Measurements from ENCODE around the gene CAVIN1.
"Not testable (repeated sequence)": the region's sequence is repeated elsewhere in the genome, so short reads cannot be mapped to it uniquely, and the experiment has no call there.

The CAVIN1 gene

DNA sequence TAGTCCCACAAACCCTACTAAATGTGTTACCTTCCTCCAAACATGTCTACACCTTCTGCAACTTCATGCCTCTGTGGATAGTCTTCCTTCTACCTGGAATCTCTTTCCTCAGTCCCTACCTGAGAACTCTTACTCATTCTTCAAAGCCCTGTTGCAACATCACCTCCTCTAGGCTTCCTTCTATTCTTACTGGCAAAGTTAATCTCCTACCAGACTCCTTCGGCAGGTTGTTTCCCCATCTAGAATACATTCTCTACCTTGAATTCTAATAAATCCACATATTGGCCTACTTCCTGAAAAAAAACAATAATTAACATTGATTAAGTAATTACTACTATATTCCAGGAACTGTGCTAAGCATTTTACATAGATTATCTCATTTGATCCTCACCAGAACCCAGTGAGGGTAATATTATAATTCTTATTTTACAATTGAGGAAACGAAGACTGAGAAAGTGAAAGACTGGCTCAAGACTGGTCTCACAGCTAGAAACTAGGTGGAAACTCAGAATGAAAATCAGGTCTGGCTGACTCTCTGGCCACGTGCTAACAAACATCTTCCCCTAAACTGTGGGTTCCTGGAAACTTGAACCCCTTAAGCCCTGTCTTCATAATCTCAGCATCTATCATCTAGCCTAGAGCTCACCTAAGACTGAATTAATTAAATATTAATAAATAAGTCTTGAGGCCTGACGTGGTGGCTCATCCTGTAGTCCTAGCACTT lies 30.2 kb downstream of the CAVIN1 start:
- TF ChIP-seq, protein P1, sequence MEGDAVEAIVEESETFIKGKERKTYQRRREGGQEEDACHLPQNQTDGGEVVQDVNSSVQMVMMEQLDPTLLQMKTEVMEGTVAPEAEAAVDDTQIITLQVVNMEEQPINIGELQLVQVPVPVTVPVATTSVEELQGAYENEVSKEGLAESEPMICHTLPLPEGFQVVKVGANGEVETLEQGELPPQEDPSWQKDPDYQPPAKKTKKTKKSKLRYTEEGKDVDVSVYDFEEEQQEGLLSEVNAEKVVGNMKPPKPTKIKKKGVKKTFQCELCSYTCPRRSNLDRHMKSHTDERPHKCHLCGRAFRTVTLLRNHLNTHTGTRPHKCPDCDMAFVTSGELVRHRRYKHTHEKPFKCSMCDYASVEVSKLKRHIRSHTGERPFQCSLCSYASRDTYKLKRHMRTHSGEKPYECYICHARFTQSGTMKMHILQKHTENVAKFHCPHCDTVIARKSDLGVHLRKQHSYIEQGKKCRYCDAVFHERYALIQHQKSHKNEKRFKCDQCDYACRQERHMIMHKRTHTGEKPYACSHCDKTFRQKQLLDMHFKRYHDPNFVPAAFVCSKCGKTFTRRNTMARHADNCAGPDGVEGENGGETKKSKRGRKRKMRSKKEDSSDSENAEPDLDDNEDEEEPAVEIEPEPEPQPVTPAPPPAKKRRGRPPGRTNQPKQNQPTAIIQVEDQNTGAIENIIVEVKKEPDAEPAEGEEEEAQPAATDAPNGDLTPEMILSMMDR (IDR thresholded peaks at IDR 0.05; ENCODE audit: insufficient read depth, low read depth, low read length, missing control alignments), result no peak
- no peak overlapping the region for H3K4me3 ChIP-seq (ENCODE audit: low read length)
- DNase-seq (ENCODE audit: low read depth), result peak; percentile 84

DNA sequence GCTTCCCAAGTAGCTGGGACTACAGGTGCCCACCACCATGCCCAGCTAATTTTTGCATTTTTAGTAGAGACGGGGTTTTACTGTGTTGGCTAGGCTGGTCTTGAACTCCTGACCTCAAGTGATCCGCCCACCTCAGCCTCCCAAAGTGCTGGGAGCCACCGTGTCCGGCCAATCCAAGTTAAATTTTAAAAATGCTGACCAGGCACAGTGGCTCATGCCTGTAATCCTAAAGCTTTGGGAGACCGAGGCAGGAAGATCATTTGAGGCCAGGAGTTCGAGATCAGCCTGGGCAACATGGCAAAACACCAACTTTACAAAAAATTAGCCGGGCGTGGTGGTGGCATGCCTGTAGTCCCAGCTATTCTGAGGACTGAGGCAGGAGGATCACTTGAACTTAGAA lies 31.6 kb downstream of the CAVIN1 start:
- not testable (repeated sequence) for DNase-seq (ENCODE audit: low read depth); H3K4me3 ChIP-seq (ENCODE audit: low read length)

DNA sequence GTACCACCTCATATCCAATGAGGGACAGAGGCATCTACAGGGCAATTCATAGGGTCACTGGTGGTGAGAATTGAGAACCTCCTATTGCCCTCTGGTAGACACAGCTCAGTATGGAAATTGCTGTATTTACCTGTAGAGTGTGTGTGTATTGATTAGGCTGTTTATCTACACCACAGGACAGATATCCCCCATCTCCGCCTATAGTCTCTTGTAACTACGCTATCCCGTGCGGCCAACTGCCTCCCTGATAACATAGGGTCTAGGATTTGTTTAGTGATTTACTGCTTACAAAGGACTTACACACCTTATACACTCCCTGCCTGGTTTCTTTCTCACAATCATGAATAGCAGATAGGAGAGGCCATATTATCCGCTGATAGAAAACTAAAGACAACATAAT lies 33.2 kb downstream of the CAVIN1 start:
- DNase-seq (ENCODE audit: low read depth), result no peak
- no peak overlapping the region for H3K4me3 ChIP-seq (ENCODE audit: low read length)
- TF ChIP-seq, protein P1 (IDR thresholded peaks at IDR 0.05; ENCODE audit: insufficient read depth, low read depth, low read length, missing control alignments), result no peak

DNA sequence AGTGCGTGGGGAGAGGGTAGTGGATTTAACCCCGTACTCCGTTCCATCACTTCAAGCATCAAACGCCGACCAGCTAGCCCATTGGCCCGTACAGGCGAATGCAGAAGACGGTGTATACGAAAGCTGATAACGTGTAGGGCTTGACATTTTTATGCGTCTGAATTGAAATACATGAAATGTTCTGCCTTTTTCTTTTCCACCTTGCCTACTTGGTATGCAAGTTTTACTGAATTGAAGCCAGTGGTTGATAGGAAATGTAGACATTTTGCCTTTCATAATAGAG lies 34.0 kb downstream of the CAVIN1 start:
- H3K4me3 ChIP-seq (ENCODE audit: low read length), result peak overlapping the region; percentile 43
- TF ChIP-seq, protein P1 (IDR thresholded peaks at IDR 0.05; ENCODE audit: insufficient read depth, low read depth, low read length, missing control alignments), result no peak
- no peak for DNase-seq (ENCODE audit: low read depth)

DNA sequence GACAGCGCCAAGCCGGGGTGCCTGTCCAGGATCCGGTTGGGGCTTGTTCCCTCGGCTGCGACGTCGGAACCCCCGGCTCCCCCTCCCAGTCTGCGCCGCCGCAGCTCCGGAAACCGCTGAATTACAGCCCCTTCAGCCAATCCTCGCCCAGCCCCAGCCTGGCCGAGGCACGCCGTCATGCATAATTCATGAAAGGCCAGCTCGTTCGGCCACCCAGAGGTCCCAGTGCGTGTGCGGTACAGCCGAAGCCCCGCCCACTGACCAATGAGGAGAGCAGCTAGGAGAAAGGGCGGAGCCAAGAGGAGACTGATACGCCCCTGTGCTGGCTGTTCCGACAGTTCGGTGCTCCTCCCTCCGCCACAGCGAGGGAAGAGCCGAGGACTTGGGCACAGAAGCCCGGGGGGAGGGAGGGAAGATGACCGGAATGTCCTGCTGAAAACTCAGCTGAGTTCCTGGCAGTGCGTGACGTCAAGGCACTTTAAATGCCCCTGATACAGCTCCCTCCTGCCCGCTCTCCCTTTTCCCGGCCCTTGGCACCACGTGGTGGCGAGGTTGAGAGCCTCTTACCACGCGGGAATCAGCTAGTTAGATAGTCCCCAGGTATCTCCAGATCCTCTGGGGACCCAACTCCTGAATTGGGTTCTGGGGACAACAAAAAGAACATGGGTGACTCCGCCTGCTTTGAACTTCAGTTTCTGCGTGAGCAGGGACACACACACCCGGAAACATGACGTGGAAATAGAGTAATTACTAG lies 34.5 kb downstream of the CAVIN1 start, which contains the start of gene STAT3:
Gene STAT3 (minus strand): TSS at position 62 of the 754 bp plus-strand sequence. CDS start 39,926 bp downstream, outside the sequence.
- peak within 1 kb of the TSS; percentile 77 for H3K4me3 ChIP-seq (ENCODE audit: low read length)
- TF ChIP-seq, protein P1 (IDR thresholded peaks at IDR 0.05; ENCODE audit: insufficient read depth, low read depth, low read length, missing control alignments), result no peak
- DNase-seq (ENCODE audit: low read depth), result peak; percentile 100

DNA sequence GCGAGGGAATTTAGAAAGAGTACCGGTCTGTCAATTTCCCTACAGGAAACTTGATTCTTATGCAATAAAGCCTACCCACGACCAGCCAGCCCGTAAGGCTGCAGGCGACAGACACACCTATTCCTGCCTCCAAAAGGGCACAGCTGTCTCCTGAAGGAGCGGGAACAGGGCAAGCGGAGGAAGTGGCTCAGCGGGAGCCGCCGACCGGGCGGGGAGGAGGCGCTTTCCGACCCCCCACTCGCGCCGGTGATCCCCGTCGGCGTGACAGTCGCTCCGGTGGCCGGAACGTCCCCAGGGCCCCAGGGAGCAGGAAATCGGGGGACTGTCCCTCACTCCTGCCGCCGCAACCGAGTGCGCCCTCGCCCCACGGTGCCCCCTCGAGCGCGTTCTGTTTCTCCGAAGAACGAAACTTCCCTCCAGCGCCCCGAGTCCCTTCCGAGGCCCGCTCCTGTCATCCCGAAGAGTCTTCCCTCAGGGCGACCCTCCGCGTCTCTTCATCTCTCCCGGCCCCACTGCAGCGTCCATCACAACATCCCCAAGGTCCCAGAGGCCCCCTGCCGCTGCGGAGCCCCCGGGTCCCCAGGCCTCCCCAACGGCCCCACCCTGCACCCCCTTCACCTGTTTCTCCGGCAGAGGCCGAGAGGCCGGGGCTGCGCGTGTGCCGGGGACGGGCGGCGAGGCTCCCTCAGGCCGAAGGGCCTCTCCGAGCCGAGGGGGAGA lies 35.2 kb downstream of the CAVIN1 start:
- TF ChIP-seq, protein P1 (IDR thresholded peaks at IDR 0.05; ENCODE audit: insufficient read depth, low read depth, low read length, missing control alignments), result no peak
- H3K4me3 ChIP-seq (ENCODE audit: low read length), result peak overlapping the region; percentile 77
- peak; percentile 78 for DNase-seq (ENCODE audit: low read depth)

Measured in epithelial cell of esophagus (primary cell).